SK-N-SH (cell line): ENCODE measurements around the gene CPED1.

Experiments
- CHD2 ChIP-seq: fragments of 150-350 bp; IDR thresholded peaks from 2 replicates; pipeline ENCODE4 v1.6.1; 2018; ENCODE audit warnings: low read length; ENCODE audit not compliant: partially characterized antibody
- EP300 ChIP-seq, 2 experiments: IDR thresholded peaks; 2 replicates each; pipeline versions ENCODE4 v1.4.0 to v1.6.1; 2012; ENCODE audit warnings: borderline replicate concordance in 1 of 2, low read depth in 1 of 2, low read length in 1 of 2
- RCOR1 ChIP-seq: fragments of 150-350 bp; IDR thresholded peaks from 2 replicates; pipeline ENCODE4 v1.6.1; 2017; ENCODE audit warnings: antibody characterized with exemption, low read length
- RFX5 ChIP-seq: IDR thresholded peaks from 2 replicates; pipeline ENCODE4 v1.6.1; 2012; ENCODE audit warnings: mild to moderate bottlenecking, improper control_type of control experiment, low read length
- TF ChIP-seq, protein P1 (sequence below): fragments of 200-600 bp; sonication (generic); IDR thresholded peaks from 2 replicates; pipeline ENCODE4 v1.6.1; 2017; ENCODE audit warnings: antibody characterized with exemption, mild to moderate bottlenecking, moderate library complexity

DNA sequence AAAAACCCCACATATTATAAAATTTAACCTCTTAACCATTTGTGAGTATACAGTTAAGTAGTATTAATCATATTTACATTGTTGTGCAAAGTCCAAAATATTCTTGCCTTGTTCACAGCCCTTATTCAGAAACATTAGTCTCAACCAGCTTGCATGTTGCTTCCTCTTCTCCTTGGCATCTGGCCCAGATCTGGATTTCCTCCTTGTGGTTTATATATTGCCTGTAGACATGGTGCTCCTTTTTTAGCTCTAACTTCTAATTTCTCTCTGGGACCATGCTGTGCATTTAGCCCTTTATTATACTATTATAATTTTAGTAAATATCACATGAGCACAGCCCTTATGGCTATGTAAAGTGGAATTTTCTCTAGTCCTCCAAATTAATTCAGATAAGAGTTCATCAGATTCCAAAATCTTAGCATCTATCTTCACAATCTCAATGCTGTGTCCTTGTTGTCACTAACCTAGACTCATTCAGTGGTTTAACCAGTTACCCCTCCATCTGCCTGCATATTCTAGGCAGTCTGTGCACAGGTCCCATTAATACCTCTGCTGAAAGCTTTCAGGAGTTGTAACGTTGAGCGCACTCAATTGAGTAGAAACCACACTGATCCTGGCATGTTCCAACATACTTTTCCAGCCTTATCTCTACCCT, 7.9 kb downstream of the CPED1 start:
- TF ChIP-seq, protein P1, sequence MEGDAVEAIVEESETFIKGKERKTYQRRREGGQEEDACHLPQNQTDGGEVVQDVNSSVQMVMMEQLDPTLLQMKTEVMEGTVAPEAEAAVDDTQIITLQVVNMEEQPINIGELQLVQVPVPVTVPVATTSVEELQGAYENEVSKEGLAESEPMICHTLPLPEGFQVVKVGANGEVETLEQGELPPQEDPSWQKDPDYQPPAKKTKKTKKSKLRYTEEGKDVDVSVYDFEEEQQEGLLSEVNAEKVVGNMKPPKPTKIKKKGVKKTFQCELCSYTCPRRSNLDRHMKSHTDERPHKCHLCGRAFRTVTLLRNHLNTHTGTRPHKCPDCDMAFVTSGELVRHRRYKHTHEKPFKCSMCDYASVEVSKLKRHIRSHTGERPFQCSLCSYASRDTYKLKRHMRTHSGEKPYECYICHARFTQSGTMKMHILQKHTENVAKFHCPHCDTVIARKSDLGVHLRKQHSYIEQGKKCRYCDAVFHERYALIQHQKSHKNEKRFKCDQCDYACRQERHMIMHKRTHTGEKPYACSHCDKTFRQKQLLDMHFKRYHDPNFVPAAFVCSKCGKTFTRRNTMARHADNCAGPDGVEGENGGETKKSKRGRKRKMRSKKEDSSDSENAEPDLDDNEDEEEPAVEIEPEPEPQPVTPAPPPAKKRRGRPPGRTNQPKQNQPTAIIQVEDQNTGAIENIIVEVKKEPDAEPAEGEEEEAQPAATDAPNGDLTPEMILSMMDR = no peak
- TF ChIP-seq RFX5 = no peak
- no peak for TF ChIP-seq CHD2
- TF ChIP-seq EP300 (IDR thresholded peaks at IDR 0.05; ENCODE audit: borderline replicate concordance in 1 of 2, low read depth in 1 of 2, low read length in 1 of 2) = no peak; a peak in 1 of 4 replicates
- TF ChIP-seq RCOR1 = no peak
